T-helper 22 cell (primary cell): Measurements from ENCODE around the gene FXYD4.
"Not testable (repeated sequence)": the region's sequence is repeated elsewhere in the genome, so short reads cannot be mapped to it uniquely, and the experiment has no call there.

Source experiments
- DNase-seq: peaks from one replicate; pipeline ENCODE4 v3.0.0-alpha.2; 2020; ENCODE audit warnings: low read depth

Gene FXYD4

GRCh38 chr10:43376046-43376635 is 4.7 kb downstream of the FXYD4 start:
- no peak for DNase-seq

- DNase-seq: no peak
Observed at GRCh38 chr10:43376828-43377423, 5.5 kb downstream of the FXYD4 start.

GRCh38 chr10:43377424-43377883 is 6.0 kb downstream of the FXYD4 start:
- no peak for DNase-seq

- DNase-seq: no peak
Observed at GRCh38 chr10:43380610-43381222, 9.3 kb downstream of the FXYD4 start.

GRCh38 chr10:43383204-43383971 is 12.0 kb downstream of the FXYD4 start:
- DNase-seq: no peak

GRCh38 chr10:43384252-43385221 is 13.1 kb downstream of the FXYD4 start:
- DNase-seq: no peak

GRCh38 chr10:43385412-43386004 is 14.1 kb downstream of the FXYD4 start:
- DNase-seq: no peak

GRCh38 chr10:43386549-43386948 is 15.1 kb downstream of the FXYD4 start:
- no peak for DNase-seq

- no peak for DNase-seq
Observed at GRCh38 chr10:43386981-43387677, 15.7 kb downstream of the FXYD4 start.

- no peak for DNase-seq
Observed at GRCh38 chr10:43387678-43388032, 16.2 kb downstream of the FXYD4 start.

GRCh38 chr10:43389867-43390266 is 18.4 kb downstream of the FXYD4 start:
- no peak for DNase-seq

GRCh38 chr10:43390333-43390732 is 18.9 kb downstream of the FXYD4 start:
- DNase-seq: no peak

- no peak for DNase-seq
Observed at GRCh38 chr10:43390759-43391158, 19.3 kb downstream of the FXYD4 start.

- no peak for DNase-seq
Observed at GRCh38 chr10:43391496-43391895, 20.1 kb downstream of the FXYD4 start.

- DNase-seq: no peak
Observed at GRCh38 chr10:43392748-43393147, 21.3 kb downstream of the FXYD4 start.

GRCh38 chr10:43393186-43393585 is 21.8 kb downstream of the FXYD4 start:
- not testable (repeated sequence) for DNase-seq

- no peak for DNase-seq
Observed at GRCh38 chr10:43393606-43394360, 22.3 kb downstream of the FXYD4 start.

GRCh38 chr10:43394868-43395267 is 23.4 kb downstream of the FXYD4 start:
- DNase-seq: no peak

- DNase-seq: peak; percentile 13
Observed at GRCh38 chr10:43395571-43396060, 24.2 kb downstream of the FXYD4 start.
